GM12878 (cell line): Measurements from ENCODE around the gene ASXL2. TPM values are rescaled to one million over a fixed set of nuclear protein-coding genes. Genes with fewer than 3 reads are reported as not detected.
A peak's percentile ranks its signal among the peaks of the same experiment; 100 is the strongest.

Experiments
- ATAC-seq: fragments of 200-7000 bp; cut with Tn5 transposase; 3 replicates; pipeline ENCODE4 v1.9.1; 2020; ENCODE audit warnings: mild to moderate bottlenecking, moderate library complexity
- BruUV-seq: library from RNA; stranded (reverse); fragments of 400-500 nt; replicated peaks from 2 replicates; lab custom pipeline; 2021; lab: Mats Ljungman, UMichigan
- CTCF ChIA-PET: fragments of 300-600 bp; sonication (Branson Sonifier 250); formaldehyde crosslinking; extraction: SDS; loops from one replicate; lab custom pipeline; 2021; ENCODE audit warnings: inconsistent platforms; lab: Yijun Ruan, JAX
- POLR2A ChIA-PET: fragments of 350-600 bp; formaldehyde crosslinking; extraction: SDS; loops from one replicate; lab custom pipeline; 2021; ENCODE audit warnings: inconsistent platforms; lab: Charles Lee
- RAD21 ChIA-PET: fragments of 300-600 bp; sonication (Branson Sonifier 250); formaldehyde crosslinking; loops from one replicate; lab custom pipeline; 2023; ENCODE audit warnings: antibody characterized with exemption; ENCODE audit not compliant: unreplicated experiment; lab: Charles Lee
- SMC1A ChIA-PET: fragments of 300-600 bp; sonication (Branson Sonifier 250); formaldehyde crosslinking; loops from one replicate; lab custom pipeline; 2023; ENCODE audit not compliant: unreplicated experiment, uncharacterized antibody; lab: Charles Lee
- DNase-seq: peaks from one replicate; pipeline ENCODE4 v3.0.0-alpha.2; 2011; ENCODE audit warnings: low read depth, low spot score
- FAIRE-seq: peaks from 3 replicates; lab custom pipeline; 2011; peaks lifted over from hg19 to GRCh38; lab: Jason Lieb, UNC
- H2AFZ ChIP-seq: 2 replicates; pipeline ENCODE4 v1.6.0; 2011; ENCODE audit warnings: low read depth, low read length, control low read depth; ENCODE audit not compliant: control insufficient read depth
- H3K27ac ChIP-seq: 2 replicates; pipeline ENCODE4 v1.5.1; 2011; ENCODE audit warnings: control low read depth; ENCODE audit not compliant: control insufficient read depth, insufficient read depth
- H3K27me3 ChIP-seq, 2 experiments: replicated peaks in 1 of 2; 2 replicates each; pipeline versions ENCODE4 v1.6.0 to v1.6.1; 2011; ENCODE audit warnings: low read length in 1 of 2; ENCODE audit not compliant: control insufficient read depth in 2 of 2, insufficient read depth in 2 of 2
- H3K36me3 ChIP-seq, 2 experiments: 2 replicates each; pipeline ENCODE4 v1.5.1; 2011; ENCODE audit warnings: low read length in 1 of 2; ENCODE audit not compliant: control insufficient read depth in 2 of 2, insufficient read depth in 2 of 2
- H3K4me1 ChIP-seq: 2 replicates; pipeline ENCODE4 v1.6.1; 2011; ENCODE audit warnings: mild to moderate bottlenecking, low read length, moderate library complexity, mixed read lengths; ENCODE audit not compliant: control insufficient read depth, insufficient read depth
- H3K4me2 ChIP-seq: 2 replicates; pipeline ENCODE4 v1.6.0; 2011; ENCODE audit warnings: control low read depth; ENCODE audit not compliant: control insufficient read depth, insufficient read depth
- H3K4me3 ChIP-seq: fragments of 200-600 bp; sonication (generic); 2 replicates; pipeline ENCODE4 v1.5.1; 2016
- H3K79me2 ChIP-seq: 2 replicates; pipeline ENCODE4 v1.6.0; 2011; ENCODE audit warnings: low read length; ENCODE audit not compliant: control insufficient read depth, insufficient read depth
- H3K9ac ChIP-seq: 2 replicates; pipeline ENCODE4 v1.8.0; 2011; ENCODE audit warnings: low read length, control low read depth, mixed read lengths; ENCODE audit not compliant: control insufficient read depth, insufficient read depth
- H3K9me3 ChIP-seq: replicated peaks from 3 replicates; pipeline ENCODE4 v1.5.1; 2011; ENCODE audit warnings: mild to moderate bottlenecking, low read length; ENCODE audit not compliant: control insufficient read depth, insufficient read depth
- H4K20me1 ChIP-seq: 2 replicates; pipeline ENCODE4 v1.6.0; 2011; ENCODE audit not compliant: control insufficient read depth, insufficient read depth
- BHLHE40 ChIP-seq, 2 experiments: fragments of 450-650 bp in 1 of 2; IDR thresholded peaks; 2 replicates each; pipeline ENCODE4 v1.6.1; 2011 to 2017; ENCODE audit warnings: low read depth in 2 of 2, borderline replicate concordance in 1 of 2, improper control_type of control experiment in 1 of 2, low read length in 1 of 2, mild to moderate bottlenecking in 1 of 2
- CBFB ChIP-seq: IDR thresholded peaks from 2 replicates; pipeline ENCODE4 v1.6.1; 2016; ENCODE audit warnings: antibody characterized with exemption, low read depth
- CHD1 ChIP-seq: IDR thresholded peaks from 2 replicates; pipeline ENCODE4 v1.6.1; 2012; ENCODE audit warnings: low read depth, low read length, improper control_type of control experiment
- EGR1 ChIP-seq, 2 experiments: IDR thresholded peaks; 1 replicate in 1 of 2; 2 replicates in 1 of 2; pipeline ENCODE4 v1.6.1; 2011 to 2012; ENCODE audit warnings: low read depth in 2 of 2, low read length in 2 of 2, borderline replicate concordance in 1 of 2, mild to moderate bottlenecking in 1 of 2, moderate library complexity in 1 of 2
- FOXM1 ChIP-seq: IDR thresholded peaks from 2 replicates; pipeline ENCODE4 v1.6.1; 2012; ENCODE audit warnings: low read depth, mild to moderate bottlenecking, inconsistent platforms, low read length, moderate library complexity
- GATAD2B ChIP-seq: fragments of 450-650 bp; conservative IDR thresholded peaks from 2 replicates; pipeline ENCODE4 v1.6.1; 2017; ENCODE audit warnings: low read depth, mild to moderate bottlenecking, moderate library complexity
- KLF5 ChIP-seq: fragments of 450-650 bp; IDR thresholded peaks from 2 replicates; pipeline ENCODE4 v1.6.1; 2014; ENCODE audit warnings: mild to moderate bottlenecking; ENCODE audit not compliant: partially characterized antibody
- NBN ChIP-seq: fragments of 450-650 bp; IDR thresholded peaks from 2 replicates; pipeline ENCODE4 v1.6.1; 2016
- NR2C1 ChIP-seq: fragments of 450-650 bp; IDR thresholded peaks from 2 replicates; pipeline ENCODE4 v1.6.1; 2017; ENCODE audit warnings: antibody characterized with exemption, mild to moderate bottlenecking, moderate library complexity
- NR2F1 ChIP-seq: fragments of 450-650 bp; conservative IDR thresholded peaks from 2 replicates; pipeline ENCODE4 v1.6.1; 2017; ENCODE audit warnings: mild to moderate bottlenecking
- POLR2AphosphoS5 ChIP-seq: IDR thresholded peaks from 2 replicates; pipeline ENCODE4 v1.6.1; 2011; ENCODE audit warnings: mild to moderate bottlenecking, low read length, inconsistent platforms
- RFX5 ChIP-seq: IDR thresholded peaks from 2 replicates; pipeline ENCODE4 v1.6.1; 2011; ENCODE audit warnings: low read depth, low read length, improper control_type of control experiment
- SIN3A ChIP-seq: IDR thresholded peaks from 2 replicates; pipeline ENCODE4 v1.6.1; 2012; ENCODE audit warnings: low read depth, low read length, improper control_type of control experiment
- SUPT20H ChIP-seq: IDR thresholded peaks from 2 replicates; pipeline ENCODE4 v1.6.1; 2011; ENCODE audit warnings: low read depth, mild to moderate bottlenecking, low read length, moderate library complexity, borderline replicate concordance; ENCODE audit not compliant: control insufficient read depth
- TARDBP ChIP-seq: IDR thresholded peaks from 2 replicates; pipeline ENCODE4 v1.6.1; 2016; ENCODE audit warnings: borderline replicate concordance
- ZNF217 ChIP-seq: fragments of 450-650 bp; IDR thresholded peaks from 2 replicates; pipeline ENCODE4 v1.6.1; 2017; ENCODE audit warnings: antibody characterized with exemption, mild to moderate bottlenecking
- whole genome bisulfite sequencing: methylation state at CpG from one replicate; pipeline ENCODE4 v1.1.6; 2016; ENCODE audit warnings: low lambda C conversion rate; ENCODE audit not compliant: insufficient replicate concordance, insufficient coverage; ENCODE audit errors: missing lambda C conversion rate; 5-methylcytosine and 5-hydroxymethylcytosine counted together
- in situ Hi-C: fragments of 300-500 bp; cut with MboI; formaldehyde crosslinking; loops from 9 replicates; pipeline ENCODE4 v1.14.3; 2018; ENCODE audit warnings: mixed read lengths
- intact Hi-C: fragments of 100-400 bp; cut with micrococcal nuclease; formaldehyde crosslinking; loops from one replicate; pipeline ENCODE4 v1.14.2; 2022; ENCODE audit not compliant: unreplicated experiment
- polyA plus RNA-seq, 11 experiments: library from polyadenylated mRNA; depleted of rRNA in 4 of 11; unstranded in 6 of 11; stranded (reverse) in 5 of 11; fragments of >200 nt; fragmentation: Nextera tagmentation in 4 of 11; fragmentation: Illumina TruSeq in 1 of 11; extraction: Ambion mirVana in 4 of 11; extraction: Trizol in 1 of 11; gene quantifications; 1 replicate in 1 of 11; 2 replicates in 10 of 11; pipeline versions ENCODE4 v1.2.1 to v1.2.3, GENCODE V29; 2011 to 2016; ENCODE audit warnings: inconsistent platforms in 2 of 11, missing spikeins in 2 of 11, low read depth in 1 of 11
- total RNA-seq, 4 experiments: library from RNA; depleted of rRNA in 3 of 4; stranded (reverse); fragments of >200 nt in 3 of 4; fragmentation: Illumina TruSeq in 1 of 4; extraction: Trizol in 1 of 4; gene quantifications; 2 replicates each; pipeline versions ENCODE4 v1.2.1 to v1.2.3, GENCODE V29; 2013 to 2021
- TF ChIP-seq, protein P1 (sequence below): IDR thresholded peaks from 2 replicates; pipeline ENCODE4 v1.6.1; 2011; ENCODE audit warnings: low read depth, low read length, improper control_type of control experiment, borderline replicate concordance
- TF ChIP-seq, protein P2 (sequence below): fragments of 450-650 bp; IDR thresholded peaks from 2 replicates; pipeline ENCODE4 v1.6.1; 2014; ENCODE audit warnings: mild to moderate bottlenecking
- TF ChIP-seq, protein P3 (sequence below): fragments of 150-350 bp; IDR thresholded peaks from 2 replicates; pipeline ENCODE4 v1.6.1; 2014; ENCODE audit warnings: mild to moderate bottlenecking, low read depth, low read length
- TF ChIP-seq, protein P4 (sequence below): IDR thresholded peaks from 2 replicates; pipeline ENCODE4 v1.6.1; 2011; ENCODE audit warnings: low read depth, mild to moderate bottlenecking, low read length, moderate library complexity, borderline replicate concordance; ENCODE audit errors: extremely low read depth

The ASXL2 gene
- total and polyA plus RNA-seq, 10 of the 15 experiments (the other 5 are each of a cell fraction or from before 2014, with no cell fraction given), result 1.3 to 17.7 (median 5.5) TPM

DNA sequence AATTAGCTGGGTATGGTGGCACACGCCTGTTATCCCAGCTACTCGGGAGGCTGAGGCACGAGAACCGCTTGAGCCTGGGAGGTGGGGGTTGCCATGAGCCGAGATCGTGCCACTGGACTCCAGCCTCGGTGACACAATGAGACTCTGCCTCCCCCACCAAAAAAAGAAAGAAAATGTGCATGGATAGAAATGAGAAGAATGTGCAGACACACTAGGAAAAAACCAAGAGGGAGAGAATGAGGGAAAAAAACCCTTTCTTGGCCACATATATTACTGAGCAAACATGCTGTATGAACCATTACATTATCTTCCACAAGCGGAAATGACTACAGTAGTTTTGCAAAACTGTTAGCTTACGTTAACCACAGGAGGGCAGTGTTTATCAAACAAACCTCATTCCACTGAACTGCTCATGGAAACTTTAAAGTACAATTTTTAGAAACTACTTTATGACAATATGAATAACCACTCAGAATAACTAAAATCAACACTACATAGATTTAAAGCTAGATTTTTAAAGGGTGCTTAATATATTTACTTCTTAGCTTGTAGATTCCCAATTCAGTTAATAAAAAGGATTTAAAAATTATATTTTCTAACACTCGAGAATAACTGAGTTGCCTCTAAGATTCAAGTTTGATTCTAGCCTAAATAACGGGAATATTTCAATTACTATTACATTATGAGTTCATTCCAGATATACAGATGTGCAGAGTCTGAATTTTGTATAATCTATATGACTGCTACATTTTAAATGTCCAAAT lies 26.4 kb downstream of the ASXL2 start:
- no peaks in the 10 kb centered on the region for H3K27me3 ChIP-seq
- H3K9me3 ChIP-seq, result no peaks in the 10 kb centered on the region
- H3K4me3 ChIP-seq, result no peak overlapping the region
- peaks cover 9% of the 10 kb centered on the region for H3K4me1 ChIP-seq
- WGBS, result 41% methylated on average over 11 of the region's 11 CpGs
- DNase-seq (peak; percentile 57), FAIRE-seq (peak; percentile 99), ATAC-seq (peak; percentile 99)
- ChIA-PET POLR2A (interaction anchor here (0.6 to 1.2 kb wide), 2 partner anchors 12 to 27 kb away, joined by 4 to 9 read pairs; partner anchors contain the start of gene ASXL2), RAD21 (interaction anchor here (0.7 to 4.2 kb wide), 19 partner anchors 10 to 297 kb away, joined by 3 to 26 read pairs (median 4); partner anchors contain the start of genes ASXL2 and KIF3C), SMC1A (interaction anchor here (0.6 to 4.4 kb wide), 33 partner anchors 9 to 293 kb away, joined by 3 to 48 read pairs (median 4); partner anchors contain the start of gene ASXL2), CTCF (interaction anchor here (0.6 to 5.4 kb wide), 42 partner anchors 8 to 492 kb away, joined by 3 to 97 read pairs (median 4); partner anchors contain the start of gene ASXL2)
- peaks cover 4% of the 10 kb centered on the region for H3K79me2 ChIP-seq
- no peak overlapping the region for H3K9ac ChIP-seq
- no peak overlapping the region for H3K27ac ChIP-seq
- peak overlapping the region; percentile 34; the same call in 1 of the 2 replicates for H2AFZ ChIP-seq
- intact Hi-C loops, result loop anchor here (1.0 to 5.0 kb wide), 3 partner anchors 99 to 295 kb away; no protein-coding TSS in a partner anchor
- no TSS peak for BruUV-seq
- no peaks in the 10 kb centered on the region for H4K20me1 ChIP-seq
- peak overlapping the region; percentile 27; the same call in 1 of the 2 replicates for H3K4me2 ChIP-seq
- in situ Hi-C loops, result loop anchor here (10.0 kb wide), 1 partner anchor 293 kb away; no protein-coding TSS in a partner anchor
- peaks cover 0 to 3% of the 10 kb centered on the region in 2 experiments; a peak in 1 of 4 replicates for H3K36me3 ChIP-seq
- TF ChIP-seq NR2C1 (no peak), CBFB (peak; percentile 74; the same call in 1 of the 2 replicates), KLF5 (no peak), BHLHE40 (IDR thresholded peaks at IDR 0.05; ENCODE audit: borderline replicate concordance in 1 of 2, low read depth in 2 of 2, low read length in 1 of 2) (no peak), NR2F1 (no peak), TARDBP (no peak), NBN (0 out of 2 replicates have a peak, but pooled peaks have one; percentile 37), SUPT20H (no peak), FOXM1 (no peak; the same call in 1 of the 2 replicates), ZNF217 (no peak), GATAD2B (0 out of 2 replicates have a peak, but pooled peaks have one; percentile 26), SIN3A (no peak), CHD1 (no peak), POLR2AphosphoS5 (no peak), EGR1 (IDR thresholded peaks at IDR 0.05; ENCODE audit: borderline replicate concordance in 1 of 2, low read depth in 2 of 2, low read length in 2 of 2) (no peak), RFX5 (no peak)
- TF ChIP-seq, protein P1, sequence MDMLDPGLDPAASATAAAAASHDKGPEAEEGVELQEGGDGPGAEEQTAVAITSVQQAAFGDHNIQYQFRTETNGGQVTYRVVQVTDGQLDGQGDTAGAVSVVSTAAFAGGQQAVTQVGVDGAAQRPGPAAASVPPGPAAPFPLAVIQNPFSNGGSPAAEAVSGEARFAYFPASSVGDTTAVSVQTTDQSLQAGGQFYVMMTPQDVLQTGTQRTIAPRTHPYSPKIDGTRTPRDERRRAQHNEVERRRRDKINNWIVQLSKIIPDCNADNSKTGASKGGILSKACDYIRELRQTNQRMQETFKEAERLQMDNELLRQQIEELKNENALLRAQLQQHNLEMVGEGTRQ, result no peak
- TF ChIP-seq, protein P2, sequence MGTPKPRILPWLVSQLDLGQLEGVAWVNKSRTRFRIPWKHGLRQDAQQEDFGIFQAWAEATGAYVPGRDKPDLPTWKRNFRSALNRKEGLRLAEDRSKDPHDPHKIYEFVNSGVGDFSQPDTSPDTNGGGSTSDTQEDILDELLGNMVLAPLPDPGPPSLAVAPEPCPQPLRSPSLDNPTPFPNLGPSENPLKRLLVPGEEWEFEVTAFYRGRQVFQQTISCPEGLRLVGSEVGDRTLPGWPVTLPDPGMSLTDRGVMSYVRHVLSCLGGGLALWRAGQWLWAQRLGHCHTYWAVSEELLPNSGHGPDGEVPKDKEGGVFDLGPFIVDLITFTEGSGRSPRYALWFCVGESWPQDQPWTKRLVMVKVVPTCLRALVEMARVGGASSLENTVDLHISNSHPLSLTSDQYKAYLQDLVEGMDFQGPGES, result no peak
- TF ChIP-seq, protein P3, sequence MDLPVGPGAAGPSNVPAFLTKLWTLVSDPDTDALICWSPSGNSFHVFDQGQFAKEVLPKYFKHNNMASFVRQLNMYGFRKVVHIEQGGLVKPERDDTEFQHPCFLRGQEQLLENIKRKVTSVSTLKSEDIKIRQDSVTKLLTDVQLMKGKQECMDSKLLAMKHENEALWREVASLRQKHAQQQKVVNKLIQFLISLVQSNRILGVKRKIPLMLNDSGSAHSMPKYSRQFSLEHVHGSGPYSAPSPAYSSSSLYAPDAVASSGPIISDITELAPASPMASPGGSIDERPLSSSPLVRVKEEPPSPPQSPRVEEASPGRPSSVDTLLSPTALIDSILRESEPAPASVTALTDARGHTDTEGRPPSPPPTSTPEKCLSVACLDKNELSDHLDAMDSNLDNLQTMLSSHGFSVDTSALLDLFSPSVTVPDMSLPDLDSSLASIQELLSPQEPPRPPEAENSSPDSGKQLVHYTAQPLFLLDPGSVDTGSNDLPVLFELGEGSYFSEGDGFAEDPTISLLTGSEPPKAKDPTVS, result no peak
- TF ChIP-seq, protein P4, sequence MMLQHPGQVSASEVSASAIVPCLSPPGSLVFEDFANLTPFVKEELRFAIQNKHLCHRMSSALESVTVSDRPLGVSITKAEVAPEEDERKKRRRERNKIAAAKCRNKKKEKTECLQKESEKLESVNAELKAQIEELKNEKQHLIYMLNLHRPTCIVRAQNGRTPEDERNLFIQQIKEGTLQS, result no peak
